Fibroblast of gingiva (primary cell): ENCODE data around the gene NTSR2.
A peak's percentile ranks its signal among the peaks of the same experiment; 100 is the strongest.

Experiments used
- DNase-seq: peaks from one replicate; pipeline ENCODE4 v3.0.0-alpha.2; 2011; ENCODE audit warnings: low read depth

The NTSR2 gene

GRCh38 chr2:11699686-11700670 lies 30.0 kb upstream of the NTSR2 start:
- DNase-seq = no peak

- DNase-seq = peak; percentile 21
Measured at GRCh38 chr2:11698009-11698922, 28.3 kb upstream of the NTSR2 start.

- DNase-seq = peak; percentile 69
Measured at GRCh38 chr2:11697103-11697871, 27.3 kb upstream of the NTSR2 start.

- DNase-seq = no peak
Measured at GRCh38 chr2:11696736-11697102, 26.7 kb upstream of the NTSR2 start.

- no peak for DNase-seq
Measured at GRCh38 chr2:11695576-11695975, 25.6 kb upstream of the NTSR2 start.

GRCh38 chr2:11692966-11693521 lies 23.0 kb upstream of the NTSR2 start:
- DNase-seq = peak; percentile 34

GRCh38 chr2:11691076-11691660 lies 21.2 kb upstream of the NTSR2 start:
- no peak for DNase-seq

- peak; percentile 81 for DNase-seq
Measured at GRCh38 chr2:11688222-11689069, 18.5 kb upstream of the NTSR2 start.

GRCh38 chr2:11687736-11688135 lies 17.7 kb upstream of the NTSR2 start:
- no peak for DNase-seq

GRCh38 chr2:11685906-11686470 lies 16.0 kb upstream of the NTSR2 start:
- DNase-seq = no peak

- no peak for DNase-seq
Measured at GRCh38 chr2:11684894-11685460, 15.0 kb upstream of the NTSR2 start.

GRCh38 chr2:11683966-11684365 lies 14.0 kb upstream of the NTSR2 start:
- DNase-seq = no peak

GRCh38 chr2:11683476-11683875 lies 13.5 kb upstream of the NTSR2 start:
- DNase-seq = no peak

- DNase-seq = no peak
Measured at GRCh38 chr2:11682590-11682915, 12.6 kb upstream of the NTSR2 start.

GRCh38 chr2:11681722-11682589 lies 12.0 kb upstream of the NTSR2 start:
- DNase-seq = no peak

GRCh38 chr2:11680901-11681721 lies 11.1 kb upstream of the NTSR2 start:
- DNase-seq = no peak

- DNase-seq = peak; percentile 29
Measured at GRCh38 chr2:11680182-11680900, 10.3 kb upstream of the NTSR2 start.
